ENCODE data around the gene DHX29.

The DHX29 gene

DNA sequence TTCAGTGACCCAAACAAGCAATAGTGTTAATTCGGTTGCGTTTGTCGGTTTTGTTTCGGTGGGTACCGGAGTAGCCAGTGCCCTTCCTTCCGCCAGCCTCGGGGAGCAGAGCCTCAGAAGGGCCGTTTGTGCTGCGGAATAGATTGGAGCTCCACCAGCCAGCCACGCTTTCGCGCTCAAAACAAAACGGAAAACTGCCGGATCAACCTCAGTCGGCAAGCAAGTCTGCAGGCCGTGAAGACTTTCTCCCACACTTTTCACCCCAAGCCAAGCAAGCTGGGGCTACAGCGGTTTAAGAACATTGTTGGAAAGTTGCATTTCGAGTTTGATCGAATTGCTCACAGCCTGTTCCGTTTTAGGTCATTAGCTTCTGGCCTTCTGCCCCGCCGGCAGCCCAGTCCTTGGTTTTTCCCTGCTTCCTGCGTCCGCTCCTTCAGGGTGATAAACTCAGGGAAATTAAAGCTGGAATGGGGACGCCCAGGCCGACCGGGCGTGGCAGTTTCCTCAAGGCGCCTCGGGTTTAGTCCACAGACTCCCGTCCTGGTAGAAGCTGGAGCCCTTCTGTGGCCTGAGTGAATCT lies 73.3 kb downstream of the DHX29 start:
- DNase-seq: peak; percentile 63
- in situ Hi-C loops (cut with MboI; ENCODE audit: low pct_unique_long_range_greater_than_20kb, low sequenced_read_pairs): no loop called here

DNA sequence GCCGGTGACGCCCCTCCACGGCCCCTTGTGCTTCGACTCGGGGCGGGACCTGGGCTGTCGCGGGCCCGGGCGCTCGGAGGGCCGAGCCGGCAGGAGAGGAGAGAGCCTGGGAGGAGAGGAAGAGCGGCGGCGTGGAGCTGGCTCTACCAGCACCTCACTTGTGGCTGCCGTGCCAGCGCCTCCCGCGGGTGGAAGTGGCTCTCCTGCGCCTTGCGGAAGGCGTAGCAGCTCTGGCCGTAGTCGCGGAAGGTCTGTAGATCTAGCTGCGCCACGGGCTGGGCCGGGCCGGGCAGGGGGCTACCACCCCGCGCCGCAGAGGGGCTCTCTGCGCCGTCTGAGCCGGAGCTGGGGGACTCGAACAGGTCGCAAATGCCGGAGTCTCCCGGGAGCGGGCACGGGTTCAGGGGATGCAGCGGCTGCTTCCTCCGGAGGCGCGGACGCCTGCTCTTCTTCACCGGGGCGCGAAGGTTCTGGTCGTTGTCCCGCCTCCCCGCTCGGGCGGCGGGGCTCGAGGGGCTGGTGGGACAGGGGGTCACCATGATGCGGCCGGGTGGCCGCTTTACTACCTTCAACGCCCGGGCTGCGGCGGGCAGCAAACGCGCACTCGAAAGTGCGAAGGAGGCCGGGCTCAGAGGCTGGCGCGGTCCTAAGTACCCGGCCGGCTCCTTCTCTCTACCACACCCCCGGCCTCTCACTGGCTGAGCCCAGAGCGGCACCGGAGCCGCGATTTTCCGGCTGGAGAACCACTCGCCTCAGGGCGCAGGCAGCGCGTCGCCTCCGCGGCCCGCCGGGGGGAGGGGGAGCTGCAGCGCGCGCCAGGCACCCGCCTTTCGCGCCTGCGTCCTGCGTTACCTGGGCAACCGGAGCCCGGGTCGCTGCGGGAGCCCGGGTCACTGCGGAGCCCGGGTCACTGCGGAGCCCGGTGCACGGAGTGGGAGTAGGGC lies 74.2 kb downstream of the DHX29 start, which contains the start of gene CCNO:
TSS of gene CCNO (minus strand) at position 624 of the 944 bp plus-strand sequence. CDS start at position 539, 85 bp downstream.
- in situ Hi-C loops (cut with MboI; ENCODE audit: low pct_unique_long_range_greater_than_20kb, low sequenced_read_pairs): no loop called here

DNA sequence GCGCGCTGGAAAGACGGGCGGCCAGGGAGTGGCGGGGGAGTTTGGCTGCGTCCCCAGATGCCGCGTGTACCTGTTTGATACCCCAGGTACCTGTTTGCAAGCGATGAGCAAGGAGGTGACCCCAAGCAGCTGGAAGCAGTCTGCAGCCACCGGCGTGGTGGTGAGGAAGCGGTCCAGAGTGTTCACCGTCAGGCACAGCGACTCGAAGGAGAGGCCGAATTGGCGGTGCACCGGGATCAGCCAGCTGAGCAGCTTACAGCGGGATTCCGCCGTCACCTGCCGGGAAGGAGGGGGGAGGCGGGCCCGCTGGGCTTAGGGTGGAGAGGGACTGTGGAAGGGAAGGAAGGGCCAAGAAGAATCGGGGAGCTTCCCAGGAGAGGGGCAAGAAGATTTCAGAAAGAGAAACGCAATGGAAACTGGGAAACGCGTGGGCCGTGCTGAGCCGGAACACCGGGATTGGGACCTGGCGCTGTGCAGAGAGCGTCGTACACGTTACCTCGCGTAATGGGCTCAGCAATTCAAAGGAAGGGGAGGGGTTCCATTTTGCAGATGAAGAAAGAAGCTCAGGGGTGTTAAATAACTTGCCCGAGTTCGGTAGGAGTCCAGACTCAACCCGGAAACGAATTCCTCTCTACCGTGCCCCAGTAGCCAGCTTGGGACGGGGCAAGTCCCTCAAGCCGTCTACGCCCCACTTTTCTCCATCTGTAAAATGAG lies 75.1 kb downstream of the DHX29 start:
- peak; percentile 63 for DNase-seq
- in situ Hi-C loops (cut with MboI; ENCODE audit: low pct_unique_long_range_greater_than_20kb, low sequenced_read_pairs): no loop called here

More for the DNA sequence above, 74.2 kb downstream of the DHX29 start, which contains the start of gene CCNO:
- DNase-seq: peak; percentile 91

DNA sequence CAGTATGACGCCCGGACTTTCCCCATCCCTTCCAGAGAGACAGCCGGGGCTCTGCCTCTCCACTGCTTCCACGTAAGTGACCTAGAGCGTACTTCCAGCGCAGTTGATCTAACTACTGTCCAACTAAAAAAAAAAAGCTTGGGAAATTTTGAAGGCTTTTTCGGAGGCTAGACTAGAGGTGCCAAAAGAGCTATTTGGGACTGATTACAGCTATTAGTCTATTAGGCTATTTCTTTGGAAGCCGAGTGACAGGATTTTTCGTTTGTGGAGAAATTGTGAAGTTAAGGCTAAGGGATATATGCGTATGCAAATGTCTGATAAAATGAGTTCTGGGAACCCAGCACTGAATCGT lies 75.6 kb downstream of the DHX29 start:
- DNase-seq: no peak
- in situ Hi-C loops (cut with MboI; ENCODE audit: low pct_unique_long_range_greater_than_20kb, low sequenced_read_pairs): no loop called here

DNA sequence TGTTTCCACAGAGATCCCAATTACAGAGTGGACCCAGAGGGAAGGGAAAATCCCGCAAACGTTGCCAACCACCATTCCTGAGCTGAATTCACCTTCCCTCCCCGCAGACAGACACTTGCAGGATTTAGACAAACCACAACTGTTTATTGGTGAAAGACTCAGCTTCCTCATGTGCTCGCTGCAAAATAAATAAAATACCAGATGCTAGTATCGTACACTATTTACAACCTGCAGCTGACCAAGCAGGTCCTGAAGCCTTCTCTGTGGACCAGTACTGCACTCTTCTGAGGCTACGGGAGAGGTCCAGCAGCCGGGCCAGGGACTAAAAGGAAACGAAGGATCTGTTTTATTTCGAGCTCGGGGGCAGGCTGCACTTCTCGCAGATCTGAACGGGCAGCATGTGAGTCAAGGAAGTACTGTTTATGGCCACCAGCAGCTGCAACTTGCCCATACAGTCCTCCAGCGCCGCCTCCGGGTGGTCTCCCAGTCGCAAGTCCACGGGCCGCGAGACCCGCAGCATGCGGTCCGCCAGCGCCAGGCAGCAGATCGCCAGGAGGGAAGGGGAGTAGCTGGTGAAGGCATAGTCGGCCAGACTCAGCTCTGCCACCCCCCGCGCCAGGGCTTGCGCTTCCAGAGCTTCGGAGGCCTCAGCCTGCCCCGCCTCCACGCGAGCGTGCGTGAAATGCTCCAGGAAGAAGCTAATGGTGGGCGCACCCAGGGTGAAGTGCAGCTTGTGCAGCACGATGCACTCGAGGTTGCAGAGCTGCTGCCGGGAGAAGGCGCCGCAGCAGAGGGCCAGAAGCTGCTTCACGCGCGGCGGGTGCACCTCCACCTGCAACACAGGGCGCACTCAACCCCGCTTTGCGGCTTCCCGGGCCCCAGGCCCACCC lies 76.2 kb downstream of the DHX29 start:
- in situ Hi-C loops (cut with MboI; ENCODE audit: low pct_unique_long_range_greater_than_20kb, low sequenced_read_pairs): no loop called here

DNA sequence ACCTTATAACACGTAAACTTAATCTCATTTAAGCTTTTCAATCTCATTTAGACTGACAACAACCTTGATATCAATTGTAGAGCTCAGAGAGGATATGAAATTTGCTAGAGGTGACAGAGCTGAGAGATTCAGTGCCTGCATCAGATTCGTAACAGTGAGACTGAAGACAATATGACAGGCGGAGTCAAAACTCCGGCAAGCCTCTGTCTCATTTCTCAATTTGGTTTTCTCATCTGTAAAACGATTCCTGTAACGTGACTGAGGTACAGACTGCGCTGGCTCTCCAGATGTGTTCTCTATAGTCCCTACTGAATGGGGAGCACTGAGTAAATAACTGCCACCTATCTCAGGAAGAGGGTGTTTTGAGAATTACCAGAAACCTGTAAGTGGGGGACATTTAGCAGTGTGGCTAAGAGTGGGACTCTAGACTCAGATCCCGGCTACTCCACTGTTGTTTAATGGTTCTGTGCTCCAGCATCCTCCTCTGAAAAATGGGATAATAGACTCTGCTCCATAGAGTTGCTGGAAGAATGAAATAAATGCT lies 77.3 kb downstream of the DHX29 start:
- in situ Hi-C loops (cut with MboI; ENCODE audit: low pct_unique_long_range_greater_than_20kb, low sequenced_read_pairs): no loop called here
- DNase-seq: no peak

More for the DNA sequence above, 76.2 kb downstream of the DHX29 start:
- DNase-seq: peak; percentile 78

DNA sequence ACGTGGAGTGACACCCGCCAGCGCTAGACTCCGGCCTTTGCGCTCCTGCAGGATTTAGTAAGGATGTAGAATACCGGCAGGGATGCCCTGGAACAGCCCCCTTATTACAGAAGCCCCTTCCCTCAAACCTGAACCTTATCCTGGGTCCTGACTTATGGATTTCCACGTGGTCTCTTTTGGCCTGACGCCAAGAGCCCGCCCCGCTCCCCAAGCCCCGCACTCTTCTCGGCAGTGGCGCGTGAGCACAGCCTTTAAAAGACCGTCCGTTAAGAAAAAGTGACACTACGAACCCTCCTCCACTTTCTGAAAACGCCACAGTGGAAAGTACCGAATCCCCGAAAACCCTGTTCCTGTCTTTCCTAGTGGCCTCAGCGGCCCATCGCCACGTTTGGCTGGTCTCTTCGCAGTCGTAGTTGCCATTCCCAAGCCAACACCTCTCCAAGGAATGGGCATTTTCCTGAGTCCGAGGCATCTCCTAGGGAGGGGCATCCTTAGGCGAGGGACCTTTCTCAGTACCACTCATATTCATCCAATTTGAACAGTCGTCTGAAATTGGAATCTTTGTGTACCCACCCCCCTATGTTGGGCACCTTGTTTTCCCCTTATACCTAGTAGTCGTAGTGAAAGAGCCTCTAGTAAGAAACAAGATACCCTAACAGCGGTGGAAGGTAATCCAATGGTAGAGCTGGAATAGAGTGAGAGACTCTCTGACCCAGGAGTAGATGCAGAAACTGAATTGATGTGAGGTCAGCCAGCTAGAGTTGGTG lies 79.6 kb downstream of the DHX29 start:
- in situ Hi-C loops (cut with MboI; ENCODE audit: low pct_unique_long_range_greater_than_20kb, low sequenced_read_pairs): no loop called here
- no peak for DNase-seq

DNA sequence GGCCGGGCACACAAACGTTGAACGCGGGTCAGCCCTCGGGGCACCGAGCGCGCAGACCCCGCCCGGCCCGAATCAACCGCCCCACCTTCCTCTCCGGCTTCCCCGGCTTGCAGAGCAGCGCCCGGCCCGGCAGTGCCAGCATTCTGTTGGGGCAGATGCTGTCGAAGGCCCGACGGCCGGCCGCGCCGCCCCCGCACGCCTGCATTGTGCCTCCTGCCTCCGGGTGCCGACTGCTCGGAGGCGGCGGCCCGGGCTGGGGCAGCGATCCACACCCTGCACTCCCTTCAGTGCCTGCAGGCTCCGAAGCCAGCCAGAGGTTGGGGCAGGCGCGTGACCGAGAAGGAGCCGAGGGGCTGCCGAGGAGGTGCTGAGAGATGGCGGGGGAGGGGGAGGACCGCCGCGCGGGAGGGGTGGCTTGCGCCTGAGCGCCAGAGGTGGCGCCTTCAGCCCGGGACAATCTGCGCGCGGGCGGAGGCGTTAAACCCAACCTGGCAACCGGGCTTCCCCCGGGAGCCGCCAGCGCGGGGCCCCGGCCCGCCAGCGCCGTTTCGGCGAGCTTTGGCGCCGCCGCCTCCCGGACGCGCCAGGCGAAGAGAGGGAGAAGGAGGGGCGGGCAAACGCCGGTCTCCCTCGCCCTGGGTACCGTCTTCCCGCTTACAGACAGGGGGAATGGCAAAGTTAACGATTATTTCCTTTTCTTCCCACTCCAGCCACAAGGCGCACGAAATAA lies 80.4 kb downstream of the DHX29 start, which contains the start of gene MCIDAS:
TSS of gene MCIDAS (minus strand) at position 382 of the 730 bp plus-strand sequence. CDS start at position 205, 177 bp downstream.
- in situ Hi-C loops (cut with MboI; ENCODE audit: low pct_unique_long_range_greater_than_20kb, low sequenced_read_pairs): no loop called here
- DNase-seq: peak; percentile 82

DNA sequence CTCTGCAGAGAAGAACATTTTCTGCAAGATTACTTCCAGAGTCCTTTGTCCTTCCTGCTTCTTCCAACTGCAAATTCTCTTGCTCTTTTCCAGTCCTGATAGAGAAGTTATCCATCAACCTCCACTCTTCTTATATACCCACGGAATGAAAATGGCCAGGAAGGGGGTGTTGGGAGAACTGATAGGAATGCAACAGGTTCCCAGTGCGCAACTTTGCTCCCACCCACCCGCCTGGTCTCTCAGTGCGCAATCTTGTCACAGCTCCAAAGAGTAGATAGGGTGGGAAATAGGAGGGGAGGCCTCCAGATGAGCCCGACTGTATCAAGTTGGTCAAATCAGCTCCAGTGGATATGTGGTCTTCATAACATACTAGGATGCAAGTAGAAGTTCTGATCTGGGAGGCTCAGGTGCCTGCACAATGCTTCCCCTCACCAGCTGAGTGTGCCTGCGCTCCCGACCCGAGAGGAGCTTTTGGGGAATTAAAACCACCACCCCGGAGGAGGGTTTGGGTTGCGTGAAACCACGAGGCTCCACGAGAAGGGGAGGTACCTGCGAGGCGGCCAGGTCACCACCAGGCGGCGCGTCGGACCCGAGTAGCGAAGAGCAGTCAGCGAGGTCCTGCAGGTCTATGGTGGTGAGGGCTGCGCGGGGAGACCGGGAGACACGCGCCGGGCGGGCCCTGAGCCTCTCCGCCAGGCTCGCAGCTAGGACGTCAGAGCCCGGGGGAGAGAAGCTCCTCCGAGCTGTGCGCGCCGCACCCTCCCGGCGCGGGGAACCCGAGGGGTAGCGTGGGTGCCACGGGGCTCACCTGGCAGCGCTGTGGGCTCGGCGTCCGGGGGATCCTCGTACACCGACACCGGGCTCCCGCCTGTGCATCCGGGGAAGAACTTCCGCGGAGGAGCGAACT lies 81.2 kb downstream of the DHX29 start:
- DNase-seq: peak; percentile 93
- in situ Hi-C loops (cut with MboI; ENCODE audit: low pct_unique_long_range_greater_than_20kb, low sequenced_read_pairs): no loop called here

DNA sequence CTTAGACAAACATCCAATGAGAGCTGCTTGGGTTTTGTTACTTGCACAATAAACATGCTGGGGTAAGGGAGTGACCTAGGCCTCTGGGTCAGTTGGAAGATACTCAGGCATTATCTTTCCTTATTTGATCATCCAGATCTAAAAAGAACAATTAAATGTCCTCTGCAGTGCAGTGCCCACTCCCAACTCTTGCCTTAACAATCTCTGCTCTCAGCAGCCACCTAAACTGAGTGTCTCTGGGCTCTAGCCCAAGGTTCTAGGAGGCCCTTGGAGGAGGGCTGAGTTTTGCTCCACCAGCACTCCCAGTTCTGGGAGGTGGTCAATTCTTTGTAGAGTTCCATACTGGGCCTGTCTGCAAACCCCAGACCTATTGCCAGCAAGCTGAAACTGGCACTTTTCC lies 82.1 kb downstream of the DHX29 start:
- in situ Hi-C loops (cut with MboI; ENCODE audit: low pct_unique_long_range_greater_than_20kb, low sequenced_read_pairs): no loop called here
- DNase-seq: no peak

DNA sequence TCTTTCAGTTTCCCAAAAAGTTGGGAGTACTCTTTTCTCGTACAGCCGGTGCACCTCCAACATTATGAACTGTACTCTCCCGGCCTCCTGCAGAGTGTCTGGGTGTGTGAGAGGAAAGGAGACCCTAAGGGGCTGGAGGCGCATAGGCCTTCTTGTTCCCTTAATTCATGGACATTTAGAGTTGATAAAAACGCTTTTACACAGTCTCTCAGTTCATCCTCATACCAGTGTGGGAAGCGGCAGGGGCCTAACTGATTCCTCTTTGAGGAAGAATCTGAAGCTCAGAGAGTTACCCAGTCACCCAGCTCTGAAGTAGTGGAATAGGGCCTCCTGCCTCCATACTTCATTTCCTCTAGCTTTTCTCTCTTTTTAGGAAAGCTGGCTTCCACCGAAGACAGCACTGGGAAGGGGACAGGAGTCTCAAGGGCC lies 83.7 kb downstream of the DHX29 start:
- in situ Hi-C loops (cut with MboI; ENCODE audit: low pct_unique_long_range_greater_than_20kb, low sequenced_read_pairs): no loop called here
- no peak for DNase-seq

DNA sequence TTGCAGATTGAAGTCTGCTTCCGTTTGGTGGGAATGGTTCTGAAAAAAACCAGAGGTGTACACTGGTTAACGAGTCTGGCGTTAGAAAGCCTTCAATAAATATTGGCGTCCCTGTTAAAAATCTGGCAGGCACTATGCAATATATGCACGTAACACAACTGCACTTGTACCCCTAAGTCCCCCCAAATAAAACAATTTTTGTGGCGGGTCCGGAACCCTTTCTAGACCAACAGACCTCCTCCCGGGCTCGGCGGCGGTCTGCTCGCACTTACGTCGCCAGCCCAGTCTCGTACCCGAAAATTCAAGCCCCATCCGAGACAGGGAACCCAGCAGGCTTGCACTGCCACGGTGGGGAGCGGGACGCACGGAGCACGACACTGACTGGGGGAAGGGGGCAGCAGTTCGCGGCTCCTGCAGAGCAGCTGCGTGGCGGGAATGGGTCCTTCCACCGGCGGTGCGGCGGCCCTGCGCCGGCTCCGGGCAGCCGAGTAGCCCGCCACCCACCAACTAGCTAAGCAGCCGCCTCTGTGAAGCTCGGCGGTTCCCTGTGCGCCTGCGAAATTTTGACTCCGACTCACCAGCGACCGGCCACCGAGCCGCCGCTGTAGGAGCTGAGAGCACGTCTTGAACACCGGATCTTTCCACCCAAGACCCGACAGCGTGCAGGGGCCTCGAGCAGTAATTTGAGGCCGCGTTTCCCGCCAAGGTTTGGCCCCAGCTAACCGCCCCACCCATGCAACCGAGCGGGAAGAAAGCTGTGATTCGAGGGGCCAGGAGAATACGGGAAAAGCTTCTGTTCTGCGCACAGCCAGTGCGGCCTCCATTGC lies 84.3 kb downstream of the DHX29 start:
- in situ Hi-C loops (cut with MboI; ENCODE audit: low pct_unique_long_range_greater_than_20kb, low sequenced_read_pairs): no loop called here
- no peak for DNase-seq

DNA sequence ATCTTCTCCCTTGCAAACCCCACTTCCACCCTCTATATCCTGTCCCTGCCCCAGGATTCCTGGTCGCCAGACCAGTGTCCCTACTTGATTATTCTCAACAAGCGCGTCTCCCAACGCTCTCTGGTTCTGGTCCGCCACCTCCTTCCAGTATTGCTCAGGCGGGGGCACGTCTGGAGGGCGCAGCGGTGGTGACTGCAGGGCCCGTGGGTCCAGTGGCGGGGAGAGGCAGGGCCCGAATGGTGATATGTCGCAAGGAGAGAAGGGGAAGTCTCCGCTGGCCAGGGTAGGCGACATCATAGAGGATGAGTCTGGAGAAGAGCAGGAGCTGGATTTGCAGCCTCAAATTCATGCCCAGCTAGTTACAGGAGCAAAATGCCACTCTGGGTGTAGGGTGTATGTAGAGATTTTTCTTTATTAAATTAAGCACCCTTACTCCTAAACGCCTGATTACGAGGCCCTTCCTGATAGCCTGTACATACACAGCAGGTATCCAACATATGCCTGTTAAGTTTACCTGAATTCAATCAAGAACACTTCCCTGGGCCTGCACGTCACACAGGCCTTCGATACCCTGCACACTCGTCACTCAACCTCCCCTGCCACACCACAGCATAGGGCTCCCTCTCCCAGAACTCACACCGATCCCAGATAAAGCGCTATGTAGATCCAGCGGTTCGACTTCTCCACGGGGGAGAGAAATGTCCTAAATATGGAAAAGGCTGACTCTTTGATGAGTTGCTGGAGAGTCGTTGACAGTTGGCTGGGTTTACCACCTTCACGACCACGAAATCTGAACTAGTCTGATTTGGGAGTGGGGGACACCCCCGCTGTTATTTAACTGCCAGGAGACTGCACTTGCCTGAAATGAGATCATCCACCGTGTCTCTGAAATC lies 85.2 kb downstream of the DHX29 start:
- in situ Hi-C loops (cut with MboI; ENCODE audit: low pct_unique_long_range_greater_than_20kb, low sequenced_read_pairs): no loop called here
- no peak for DNase-seq

DNA sequence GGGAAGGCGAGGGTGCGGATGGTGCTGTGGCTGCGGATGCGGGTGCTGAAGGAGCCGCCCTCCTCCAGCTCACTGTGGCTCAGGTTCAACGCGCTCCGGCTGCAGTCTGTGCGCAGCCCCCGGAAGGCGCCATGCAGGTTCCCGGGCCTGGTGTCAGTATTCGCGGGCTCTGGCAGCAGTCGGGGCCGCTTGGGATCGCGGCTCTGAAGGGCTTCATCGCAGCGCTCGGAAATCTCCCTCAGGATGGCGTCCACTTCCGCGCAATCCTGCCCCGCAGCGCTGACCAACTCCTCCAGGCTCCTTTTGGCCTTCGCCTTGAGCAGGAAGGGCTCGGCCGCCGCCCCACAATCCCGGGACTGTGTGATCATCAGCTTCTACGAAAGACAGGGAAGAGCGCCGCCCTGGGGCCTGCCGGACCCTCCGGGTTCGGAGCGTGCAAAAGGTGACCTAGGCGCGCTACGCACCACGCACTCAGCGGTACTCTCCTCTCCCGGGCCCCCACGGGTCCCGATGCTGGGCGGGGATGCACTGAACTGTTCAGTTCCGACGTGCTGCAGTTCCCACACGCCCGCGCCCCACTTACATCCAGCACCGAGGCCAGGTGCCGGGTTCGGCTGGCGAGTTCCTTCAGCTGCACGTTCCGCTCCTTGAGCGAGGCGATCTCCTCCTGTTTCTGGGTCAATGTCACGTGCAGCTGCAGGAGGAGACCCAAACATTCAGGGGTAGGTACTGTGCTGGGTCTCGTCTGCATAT lies 86.9 kb downstream of the DHX29 start:
- in situ Hi-C loops (cut with MboI; ENCODE audit: low pct_unique_long_range_greater_than_20kb, low sequenced_read_pairs): no loop called here
- DNase-seq: no peak
